GM12878 (cell line): Measurements from ENCODE around the gene FARS2. TPM values are rescaled to one million over a fixed set of nuclear protein-coding genes. Genes with fewer than 3 reads are reported as not detected.

Source experiments
- ATAC-seq: fragments of 200-7000 bp; cut with Tn5 transposase; 3 replicates; pipeline ENCODE4 v1.9.1; 2020; ENCODE audit warnings: mild to moderate bottlenecking, moderate library complexity
- BruUV-seq: library from RNA; stranded (reverse); fragments of 400-500 nt; replicated peaks from 2 replicates; lab custom pipeline; 2021; lab: Mats Ljungman, UMichigan
- CTCF ChIA-PET: fragments of 300-600 bp; sonication (Branson Sonifier 250); formaldehyde crosslinking; extraction: SDS; loops from one replicate; lab custom pipeline; 2021; ENCODE audit warnings: inconsistent platforms; lab: Yijun Ruan, JAX
- POLR2A ChIA-PET: fragments of 350-600 bp; formaldehyde crosslinking; extraction: SDS; loops from one replicate; lab custom pipeline; 2021; ENCODE audit warnings: inconsistent platforms; lab: Charles Lee
- RAD21 ChIA-PET: fragments of 300-600 bp; sonication (Branson Sonifier 250); formaldehyde crosslinking; loops from one replicate; lab custom pipeline; 2023; ENCODE audit warnings: antibody characterized with exemption; ENCODE audit not compliant: unreplicated experiment; lab: Charles Lee
- SMC1A ChIA-PET: fragments of 300-600 bp; sonication (Branson Sonifier 250); formaldehyde crosslinking; loops from one replicate; lab custom pipeline; 2023; ENCODE audit not compliant: unreplicated experiment, uncharacterized antibody; lab: Charles Lee
- DNase-seq: peaks from one replicate; pipeline ENCODE4 v3.0.0-alpha.2; 2011; ENCODE audit warnings: low read depth, low spot score
- FAIRE-seq: peaks from 3 replicates; lab custom pipeline; 2011; peaks lifted over from hg19 to GRCh38; lab: Jason Lieb, UNC
- H2AFZ ChIP-seq: 2 replicates; pipeline ENCODE4 v1.6.0; 2011; ENCODE audit warnings: low read depth, low read length, control low read depth; ENCODE audit not compliant: control insufficient read depth
- H3K27ac ChIP-seq: 2 replicates; pipeline ENCODE4 v1.5.1; 2011; ENCODE audit warnings: control low read depth; ENCODE audit not compliant: control insufficient read depth, insufficient read depth
- H3K27me3 ChIP-seq, 2 experiments: replicated peaks in 1 of 2; 2 replicates each; pipeline versions ENCODE4 v1.6.0 to v1.6.1; 2011; ENCODE audit warnings: low read length in 1 of 2; ENCODE audit not compliant: control insufficient read depth in 2 of 2, insufficient read depth in 2 of 2
- H3K36me3 ChIP-seq, 2 experiments: 2 replicates each; pipeline ENCODE4 v1.5.1; 2011; ENCODE audit warnings: low read length in 1 of 2; ENCODE audit not compliant: control insufficient read depth in 2 of 2, insufficient read depth in 2 of 2
- H3K4me1 ChIP-seq: 2 replicates; pipeline ENCODE4 v1.6.1; 2011; ENCODE audit warnings: mild to moderate bottlenecking, low read length, moderate library complexity, mixed read lengths; ENCODE audit not compliant: control insufficient read depth, insufficient read depth
- H3K4me2 ChIP-seq: 2 replicates; pipeline ENCODE4 v1.6.0; 2011; ENCODE audit warnings: control low read depth; ENCODE audit not compliant: control insufficient read depth, insufficient read depth
- H3K4me3 ChIP-seq: fragments of 200-600 bp; sonication (generic); 2 replicates; pipeline ENCODE4 v1.5.1; 2016
- H3K79me2 ChIP-seq: 2 replicates; pipeline ENCODE4 v1.6.0; 2011; ENCODE audit warnings: low read length; ENCODE audit not compliant: control insufficient read depth, insufficient read depth
- H3K9ac ChIP-seq: 2 replicates; pipeline ENCODE4 v1.8.0; 2011; ENCODE audit warnings: low read length, control low read depth, mixed read lengths; ENCODE audit not compliant: control insufficient read depth, insufficient read depth
- H3K9me3 ChIP-seq: replicated peaks from 3 replicates; pipeline ENCODE4 v1.5.1; 2011; ENCODE audit warnings: mild to moderate bottlenecking, low read length; ENCODE audit not compliant: control insufficient read depth, insufficient read depth
- H4K20me1 ChIP-seq: 2 replicates; pipeline ENCODE4 v1.6.0; 2011; ENCODE audit not compliant: control insufficient read depth, insufficient read depth
- BACH1 ChIP-seq: fragments of 450-650 bp; IDR thresholded peaks from 2 replicates; pipeline ENCODE4 v1.6.1; 2017; ENCODE audit warnings: mild to moderate bottlenecking, borderline replicate concordance
- CEBPB ChIP-seq, 2 experiments: fragments of 150-350 bp in 1 of 2; IDR thresholded peaks; 2 replicates each; pipeline ENCODE4 v1.6.1; 2012 to 2014; ENCODE audit warnings: low read depth in 2 of 2, low read length in 2 of 2, borderline replicate concordance in 1 of 2, inconsistent platforms in 1 of 2
- CHD1 ChIP-seq: IDR thresholded peaks from 2 replicates; pipeline ENCODE4 v1.6.1; 2012; ENCODE audit warnings: low read depth, low read length, improper control_type of control experiment
- FOS ChIP-seq: IDR thresholded peaks from 3 replicates; pipeline ENCODE4 v1.6.1; 2011; ENCODE audit warnings: borderline replicate concordance; ENCODE audit not compliant: insufficient read length; ENCODE audit errors: extremely low read depth
- GATAD2B ChIP-seq: fragments of 450-650 bp; conservative IDR thresholded peaks from 2 replicates; pipeline ENCODE4 v1.6.1; 2017; ENCODE audit warnings: low read depth, mild to moderate bottlenecking, moderate library complexity
- KDM1A ChIP-seq: fragments of 200-600 bp; sonication (generic); IDR thresholded peaks from 2 replicates; pipeline ENCODE4 v1.6.1; 2016; ENCODE audit warnings: borderline replicate concordance
- MTA3 ChIP-seq: IDR thresholded peaks from 2 replicates; pipeline ENCODE4 v1.6.1; 2012; ENCODE audit warnings: low read length, inconsistent platforms, borderline replicate concordance
- MYC ChIP-seq: IDR thresholded peaks from 2 replicates; pipeline ENCODE4 v1.6.1; 2011; ENCODE audit warnings: mild to moderate bottlenecking, low read length, moderate library complexity, inconsistent platforms; ENCODE audit not compliant: insufficient read depth, insufficient replicate concordance, insufficient read length, severe bottlenecking
- NR2F1 ChIP-seq: fragments of 450-650 bp; conservative IDR thresholded peaks from 2 replicates; pipeline ENCODE4 v1.6.1; 2017; ENCODE audit warnings: mild to moderate bottlenecking
- POLR2A ChIP-seq: IDR thresholded peaks from 2 replicates; pipeline ENCODE4 v1.6.1; 2011; ENCODE audit warnings: low read depth, mild to moderate bottlenecking, low read length
- RAD21 ChIP-seq: IDR thresholded peaks from 2 replicates; pipeline ENCODE4 v1.6.1; 2011; ENCODE audit warnings: mild to moderate bottlenecking, low read depth, low read length, moderate library complexity; ENCODE audit not compliant: insufficient read depth
- SIN3A ChIP-seq: IDR thresholded peaks from 2 replicates; pipeline ENCODE4 v1.6.1; 2012; ENCODE audit warnings: low read depth, low read length, improper control_type of control experiment
- SMAD5 ChIP-seq: IDR thresholded peaks from 2 replicates; pipeline ENCODE4 v1.6.1; 2016; ENCODE audit warnings: antibody characterized with exemption, low read depth
- TCF12 ChIP-seq: IDR thresholded peaks from 2 replicates; pipeline ENCODE4 v1.6.1; 2011; ENCODE audit warnings: low read depth, mild to moderate bottlenecking, low read length
- TCF7 ChIP-seq: IDR thresholded peaks from 2 replicates; pipeline ENCODE4 v1.6.1; 2014; ENCODE audit warnings: antibody characterized with exemption, borderline replicate concordance
- YY1 ChIP-seq: IDR thresholded peaks from 2 replicates; pipeline ENCODE4 v1.6.1; 2011; ENCODE audit warnings: low read depth, mild to moderate bottlenecking, low read length
- ZBTB33 ChIP-seq: fragments of 450-650 bp; IDR thresholded peaks from 2 replicates; pipeline ENCODE4 v1.6.1; 2017; ENCODE audit warnings: mild to moderate bottlenecking
- WGBS: methylation state at CpG from one replicate; pipeline ENCODE4 v1.1.6; 2016; ENCODE audit warnings: low lambda C conversion rate; ENCODE audit not compliant: insufficient replicate concordance, insufficient coverage; ENCODE audit errors: missing lambda C conversion rate; 5-methylcytosine and 5-hydroxymethylcytosine counted together
- in situ Hi-C: fragments of 300-500 bp; cut with MboI; formaldehyde crosslinking; loops from 9 replicates; pipeline ENCODE4 v1.14.3; 2018; ENCODE audit warnings: mixed read lengths
- intact Hi-C: fragments of 100-400 bp; cut with micrococcal nuclease; formaldehyde crosslinking; loops from one replicate; pipeline ENCODE4 v1.14.2; 2022; ENCODE audit not compliant: unreplicated experiment
- polyA plus RNA-seq, 11 experiments: library from polyadenylated mRNA; depleted of rRNA in 4 of 11; unstranded in 6 of 11; stranded (reverse) in 5 of 11; fragments of >200 nt; fragmentation: Nextera tagmentation in 4 of 11; fragmentation: Illumina TruSeq in 1 of 11; extraction: Ambion mirVana in 4 of 11; extraction: Trizol in 1 of 11; gene quantifications; 1 replicate in 1 of 11; 2 replicates in 10 of 11; pipeline versions ENCODE4 v1.2.1 to v1.2.3, GENCODE V29; 2011 to 2016; ENCODE audit warnings: inconsistent platforms in 2 of 11, missing spikeins in 2 of 11, low read depth in 1 of 11
- total RNA-seq, 4 experiments: library from RNA; depleted of rRNA in 3 of 4; stranded (reverse); fragments of >200 nt in 3 of 4; fragmentation: Illumina TruSeq in 1 of 4; extraction: Trizol in 1 of 4; gene quantifications; 2 replicates each; pipeline versions ENCODE4 v1.2.1 to v1.2.3, GENCODE V29; 2013 to 2021

Gene FARS2
- total and polyA plus RNA-seq, 10 of the 15 experiments (the other 5 are each of a cell fraction or from before 2014, with no cell fraction given) = 16.8 to 46.7 (median 25.6) TPM

DNA sequence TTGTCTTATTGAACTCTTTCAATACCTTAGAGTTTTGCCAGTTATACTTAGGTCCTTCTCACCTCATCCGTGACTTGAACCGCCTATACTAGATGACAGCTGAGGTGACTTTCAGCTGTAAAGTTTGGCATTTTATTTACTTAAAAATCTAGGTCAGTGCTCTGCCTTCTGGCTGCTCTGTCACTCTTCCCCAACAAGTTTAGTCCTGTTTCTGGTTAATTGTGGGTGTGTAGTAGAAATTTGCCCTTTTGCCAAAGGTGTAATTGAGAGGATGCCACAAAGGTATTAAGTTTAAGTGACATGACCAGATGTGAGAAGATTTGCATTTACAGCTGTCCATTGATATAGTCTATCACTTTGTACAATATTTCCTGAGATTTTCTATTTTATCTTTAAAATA, 106.2 kb downstream of the FARS2 start:
- ChIA-PET POLR2A (no interaction called here), RAD21 (no interaction called here), SMC1A (interaction anchor here (1.4 kb wide), 1 partner anchor 12 kb away, joined by 4 read pairs; no protein-coding TSS in a partner anchor), CTCF (interaction anchor here (0.9 kb wide), 1 partner anchor 106 kb away, joined by 3 read pairs; the partner anchor contains the start of gene FARS2)
- Histone ChIP-seq H3K4me3 (no peak overlapping the region), H3K36me3 (no peaks in the 10 kb centered on the region; a peak in 1 of 4 replicates), H3K9me3 (no peaks in the 10 kb centered on the region), H2AFZ (no peak overlapping the region), H3K27ac (no peak overlapping the region), H3K9ac (no peak overlapping the region), H3K79me2 (no peaks in the 10 kb centered on the region), H3K27me3 (no peaks in the 10 kb centered on the region), H3K4me1 (no peaks in the 10 kb centered on the region), H4K20me1 (no peaks in the 10 kb centered on the region), H3K4me2 (no peak overlapping the region)
- TF ChIP-seq POLR2A = no peak
- TF ChIP-seq CEBPB (IDR thresholded peaks at IDR 0.05; ENCODE audit: borderline replicate concordance in 1 of 2, low read depth in 2 of 2, low read length in 2 of 2) = no peak
- TF ChIP-seq CHD1 = no peak
- TF ChIP-seq TCF7 = no peak
- no peak for TF ChIP-seq ZBTB33
- TF ChIP-seq SMAD5 = no peak
- TF ChIP-seq NR2F1 = no peak
- TF ChIP-seq SIN3A = no peak
- TF ChIP-seq GATAD2B = no peak
- no peak for TF ChIP-seq RAD21
- no peak for TF ChIP-seq BACH1
- TF ChIP-seq FOS = no peak
- TF ChIP-seq YY1 = no peak
- no peak for TF ChIP-seq MTA3
- no peak for TF ChIP-seq TCF12
- no peak for TF ChIP-seq KDM1A
- TF ChIP-seq MYC = no peak
- DNase-seq (no peak), FAIRE-seq (no peak), ATAC-seq (no peak)
- 89% methylated on average over 2 of the region's 2 CpGs for WGBS
- no TSS peak for BruUV-seq
- in situ Hi-C loops = no loop called here
- intact Hi-C loops = no loop called here
